ENCODE data around the gene CEP95.
A peak's percentile ranks its signal among the peaks of the same experiment; 100 is the strongest.
"Not testable (repeated sequence)": the region's sequence is repeated elsewhere in the genome, so short reads cannot be mapped to it uniquely, and the experiment has no call there.

The CEP95 gene

GRCh38 chr17:64495300-64495699 is 11.5 kb upstream of the CEP95 start:
- not testable (repeated sequence) for H3K27ac ChIP-seq; DNase-seq (ENCODE audit: low read depth, low spot score)

DNA sequence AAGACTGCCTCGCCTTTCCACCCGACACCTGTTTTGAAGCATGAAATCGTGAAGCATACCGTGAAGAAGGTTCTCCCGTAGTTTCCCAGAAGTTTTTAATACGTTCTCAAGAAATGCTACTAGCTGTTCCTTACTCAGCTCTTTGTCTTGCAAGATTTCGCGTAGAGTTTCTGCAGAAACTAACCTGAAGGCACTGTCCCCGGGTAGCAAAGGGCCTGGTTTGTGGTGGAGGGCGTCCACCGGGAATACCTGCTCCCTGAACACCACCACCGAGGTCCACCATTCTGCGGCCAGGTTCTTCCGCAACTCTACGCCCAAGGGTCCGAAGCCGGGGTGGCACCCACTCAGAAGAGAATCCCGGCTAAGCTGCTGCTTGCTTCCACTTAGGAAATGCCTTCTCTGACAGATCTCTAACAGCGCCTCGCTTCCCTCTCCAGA is 10.4 kb upstream of the CEP95 start:
- peak overlapping the region; percentile 97 for H3K27ac ChIP-seq
- no peak for DNase-seq (ENCODE audit: low read depth, low spot score)

DNA sequence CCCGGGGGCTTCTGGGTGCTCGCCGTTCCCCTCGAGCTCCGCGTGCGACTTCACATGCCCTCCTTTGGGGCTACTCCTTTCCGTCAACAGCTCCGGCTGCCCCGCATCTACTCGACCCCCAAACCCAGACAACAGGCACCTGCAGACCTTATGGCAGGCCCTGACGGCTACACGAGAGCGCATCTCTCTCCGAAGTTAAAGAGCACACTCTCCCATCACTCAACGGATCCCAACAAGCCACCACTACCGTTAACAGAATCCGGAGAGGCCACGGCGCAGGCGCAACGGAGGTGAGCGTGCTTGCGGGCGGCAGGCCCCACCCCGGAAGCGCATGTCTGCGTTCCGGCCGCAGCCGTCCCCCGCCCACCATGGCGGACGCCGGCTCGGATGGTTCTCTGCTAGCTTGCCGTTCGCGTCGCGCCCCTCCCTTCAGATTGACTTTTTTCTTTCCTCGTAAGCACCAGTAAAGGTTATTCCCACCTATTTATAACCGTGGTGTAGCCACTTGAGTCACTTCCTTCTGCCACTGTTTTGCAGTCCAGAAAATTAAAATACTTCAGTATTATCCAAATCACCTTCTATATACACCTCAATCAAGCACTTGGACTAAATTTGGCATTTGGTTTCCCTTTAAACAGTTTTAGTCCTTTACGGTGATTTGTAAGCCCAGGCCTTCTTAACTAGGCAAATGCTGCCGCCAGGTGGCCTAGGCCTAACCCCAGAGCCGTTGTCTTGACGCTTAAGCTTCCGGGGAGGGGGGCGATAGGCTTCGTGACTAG is 9.8 kb upstream of the CEP95 start, which contains the start of gene POLG2:
Gene POLG2, minus strand, starts transcription at position 269 of the 779 bp plus-strand sequence. Its CDS starts 86 bp downstream, at position 183.
- peak within 1 kb of the TSS; percentile 97 for H3K27ac ChIP-seq

GRCh38 chr17:64497565-64498035 is 9.2 kb upstream of the CEP95 start:
- DNase-seq (ENCODE audit: low read depth, low spot score): no peak
- H3K27ac ChIP-seq: peak overlapping the region; percentile 97

More for the DNA sequence above, 9.8 kb upstream of the CEP95 start, which contains the start of gene POLG2:
- peak; percentile 80 for DNase-seq (ENCODE audit: low read depth, low spot score)

- DNase-seq (ENCODE audit: low read depth, low spot score): no peak
- H3K27ac ChIP-seq: peak overlapping the region; percentile 97
These were observed 8.2 kb upstream of the CEP95 start for GRCh38 chr17:64498308-64499203.

DNA sequence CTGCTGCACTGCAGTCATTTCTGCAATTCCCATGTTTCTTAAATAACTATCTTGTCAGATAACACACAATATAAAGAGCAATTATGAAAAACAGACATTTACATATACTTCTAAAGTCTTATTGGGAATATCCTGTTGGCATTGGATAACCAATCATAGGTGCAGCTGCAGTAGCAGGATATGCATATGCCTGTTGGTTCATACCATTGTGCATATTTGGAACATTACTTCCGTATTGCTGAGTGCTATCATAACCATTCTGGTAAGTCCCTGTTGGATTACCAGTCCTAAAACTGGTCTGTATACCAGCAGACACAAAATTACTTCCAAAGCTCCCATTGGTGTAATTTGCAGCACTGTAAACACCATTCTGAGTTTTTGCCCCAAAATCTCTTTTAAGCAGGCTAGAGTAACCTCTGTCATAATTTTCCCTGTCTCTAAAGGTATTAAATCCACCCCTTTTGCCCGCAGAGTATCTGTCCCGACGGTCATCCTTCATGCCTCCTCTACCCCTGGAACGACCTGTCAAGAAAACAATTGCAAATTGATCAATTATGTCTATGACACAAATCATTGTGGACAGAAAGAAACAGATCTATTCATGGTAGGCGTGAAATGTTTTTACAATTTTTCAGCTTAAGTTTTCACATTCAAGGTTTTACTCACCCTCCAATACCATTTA is 6.8 kb upstream of the CEP95 start:
- H3K27ac ChIP-seq: peak overlapping the region; percentile 97
- no peak for DNase-seq (ENCODE audit: low read depth, low spot score)

DNA sequence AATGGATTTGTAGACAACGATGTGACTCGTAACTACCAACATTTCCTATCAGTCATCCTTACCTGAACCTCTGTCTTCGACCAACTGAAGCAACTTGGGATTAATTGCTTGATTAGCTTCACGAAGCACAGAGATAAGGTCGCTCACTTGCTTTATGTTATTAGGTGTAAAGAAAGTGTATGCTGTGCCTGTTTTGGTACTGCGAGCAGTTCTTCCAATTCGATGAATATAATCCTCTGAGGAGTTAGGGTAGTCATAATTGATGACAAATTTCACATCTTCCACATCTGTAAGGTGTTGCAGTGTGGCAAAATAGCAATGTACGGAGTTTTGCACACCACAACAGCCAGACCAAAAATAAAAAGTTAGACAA is 6.3 kb upstream of the CEP95 start:
- peak overlapping the region; percentile 97 for H3K27ac ChIP-seq
- no peak for DNase-seq (ENCODE audit: low read depth, low spot score)

- DNase-seq (ENCODE audit: low read depth, low spot score): no peak
- peak overlapping the region; percentile 97 for H3K27ac ChIP-seq
These were observed 5.7 kb upstream of the CEP95 start for GRCh38 chr17:64500862-64501765.

DNA sequence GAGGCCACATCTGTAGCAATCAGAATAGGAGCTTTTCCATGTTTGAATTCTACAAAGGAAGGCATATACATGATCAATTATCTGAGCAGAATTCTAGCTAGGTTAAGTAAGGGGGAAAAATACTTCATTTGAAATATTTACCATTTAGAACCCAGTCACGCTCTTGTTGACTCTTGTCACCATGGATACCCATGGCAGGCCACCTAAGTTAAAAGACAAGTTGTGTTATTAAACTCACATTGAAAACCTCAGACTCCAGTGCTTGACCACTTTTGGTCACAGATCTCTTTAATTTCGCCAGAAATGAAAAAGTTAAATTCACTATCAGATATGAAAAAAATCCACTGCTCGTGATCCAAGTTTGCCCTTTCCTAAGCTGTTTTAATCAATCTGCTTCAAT is 4.8 kb upstream of the CEP95 start:
- H3K27ac ChIP-seq: peak overlapping the region; percentile 97
- no peak for DNase-seq (ENCODE audit: low read depth, low spot score)

GRCh38 chr17:64502809-64503208 is 4.0 kb upstream of the CEP95 start:
- no peak for DNase-seq (ENCODE audit: low read depth, low spot score)
- H3K27ac ChIP-seq: peak overlapping the region; percentile 97

- no peak for DNase-seq (ENCODE audit: low read depth, low spot score)
- H3K27ac ChIP-seq: peak overlapping the region; percentile 97
These were observed 3.4 kb upstream of the CEP95 start for GRCh38 chr17:64503341-64503740.

DNA sequence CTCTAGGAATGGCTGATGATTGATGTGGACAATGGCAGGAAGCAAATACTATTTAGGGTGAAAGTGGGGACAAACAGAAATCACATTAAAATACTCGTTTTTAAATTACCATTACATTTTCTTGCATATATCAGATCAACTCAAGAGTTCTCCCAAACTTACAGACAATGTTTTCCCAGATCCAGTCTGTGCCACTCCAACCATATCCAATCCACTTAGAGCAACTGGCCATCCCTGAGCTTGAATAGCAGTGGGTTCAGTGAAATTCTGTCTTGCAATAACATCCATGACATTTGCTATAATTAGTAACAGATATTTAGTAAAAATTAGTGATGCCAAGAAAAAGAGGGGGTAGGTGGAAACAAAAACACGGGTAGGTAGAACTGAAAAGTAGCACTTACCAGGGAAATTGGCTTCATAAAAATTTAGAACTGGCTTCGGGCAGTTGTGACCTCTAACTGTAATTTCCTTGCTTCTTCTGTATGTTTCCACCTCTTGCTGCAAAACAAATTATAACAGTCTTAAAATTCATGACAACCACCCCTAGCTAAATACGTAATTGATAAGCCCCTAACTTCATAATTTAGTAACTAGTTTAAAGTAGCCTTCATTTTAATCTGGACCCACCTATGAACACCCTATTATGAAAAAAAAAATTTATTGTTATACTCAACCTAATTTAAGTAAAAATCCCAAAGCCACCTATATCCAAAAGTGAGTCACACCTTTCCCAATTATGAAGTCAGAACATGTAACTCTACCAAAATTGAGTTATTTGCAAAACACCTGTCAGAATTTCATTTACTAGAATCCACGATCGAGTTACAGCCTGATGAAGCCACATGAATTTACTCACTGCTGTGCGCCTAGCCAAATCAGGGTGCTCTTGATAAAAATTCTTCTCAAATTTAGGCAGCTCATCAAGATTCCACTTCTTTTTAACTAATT is 2.7 kb upstream of the CEP95 start:
- DNase-seq (ENCODE audit: low read depth, low spot score): no peak
- peak overlapping the region; percentile 97 for H3K27ac ChIP-seq

DNA sequence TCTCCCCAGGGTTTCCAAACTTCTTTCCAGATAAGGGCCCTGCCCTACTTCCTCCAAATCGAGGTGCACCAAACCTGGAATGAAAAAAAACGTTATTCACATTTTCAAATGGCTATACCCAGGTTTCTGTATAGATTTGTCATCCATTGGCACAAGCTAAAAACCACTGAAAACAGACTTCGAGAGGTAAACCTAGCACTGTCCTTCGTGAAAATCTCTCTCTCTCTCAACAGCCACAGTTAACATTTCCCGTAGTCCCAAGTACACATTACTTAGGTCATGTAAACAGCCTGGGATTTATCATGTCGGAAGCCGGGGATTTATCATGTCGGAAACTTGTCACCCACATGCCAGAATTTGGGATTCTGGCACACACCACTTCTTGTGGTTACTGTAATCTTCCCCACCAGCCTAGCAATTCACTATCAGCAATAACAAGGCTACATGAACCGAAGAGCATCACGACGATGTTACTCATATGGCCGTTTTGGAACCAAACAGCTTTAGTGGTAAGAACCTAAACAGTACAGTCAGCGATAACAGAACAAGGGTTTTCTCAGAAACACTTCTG is 1.9 kb upstream of the CEP95 start:
- peak overlapping the region; percentile 97 for H3K27ac ChIP-seq
- no peak for DNase-seq (ENCODE audit: low read depth, low spot score)

DNA sequence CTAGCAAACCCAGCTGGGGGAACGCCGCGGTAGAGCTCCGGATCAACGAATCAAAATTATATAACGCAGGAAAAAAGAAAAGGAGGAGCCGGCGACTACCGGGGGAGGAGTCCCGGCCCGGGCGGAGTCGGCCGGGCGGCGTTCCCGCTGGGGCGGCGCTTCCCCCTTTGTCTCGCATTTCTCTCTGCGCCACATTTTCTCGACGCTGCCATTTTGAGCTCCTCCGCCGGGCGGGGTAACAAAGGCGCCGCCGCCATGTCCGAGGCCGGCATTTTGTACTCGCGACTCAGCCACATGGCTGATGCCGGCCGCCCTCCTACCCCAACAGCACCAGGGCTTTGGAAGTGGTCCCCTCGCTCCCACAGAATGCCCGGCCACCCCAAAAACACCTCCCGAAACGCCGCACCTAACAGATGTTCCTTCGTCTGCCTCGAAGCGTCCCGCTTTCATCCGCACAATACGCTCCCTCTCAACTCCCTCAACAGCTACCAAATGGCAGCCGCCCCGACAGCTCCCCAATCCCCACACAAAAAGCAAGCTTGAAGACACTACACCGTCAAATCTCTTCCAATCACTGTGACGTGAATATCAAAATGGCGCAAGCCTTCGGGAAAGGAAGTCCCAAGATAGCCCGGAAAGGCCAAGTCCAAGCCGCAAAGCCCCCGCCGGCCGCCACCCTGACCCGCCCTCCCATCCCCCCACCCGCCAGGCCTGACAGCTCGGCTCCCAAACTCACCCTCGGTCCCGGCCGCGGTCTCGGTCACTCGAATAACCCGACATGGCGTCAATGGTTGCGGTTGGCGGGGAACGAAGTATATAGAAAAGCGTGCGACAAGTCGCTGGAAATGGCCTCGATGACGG is 1.2 kb upstream of the CEP95 start:
- no peak for DNase-seq (ENCODE audit: low read depth, low spot score)
- H3K27ac ChIP-seq: peak overlapping the region; percentile 97

GRCh38 chr17:64506201-64506575 is 589 bp upstream of the CEP95 start, which contains the start of gene DDX5:
Gene DDX5 (minus strand): TSS chr17:64506289. CDS start chr17:64506119, 170 bp downstream.
- DNase-seq (ENCODE audit: low read depth, low spot score): peak; percentile 98
- H3K27ac ChIP-seq: peak within 1 kb of the TSS; percentile 97

GRCh38 chr17:64507413-64507782 is 621 bp downstream of the CEP95 start:
- no peak for DNase-seq (ENCODE audit: low read depth, low spot score)

GRCh38 chr17:64508683-64509082 is 1.9 kb downstream of the CEP95 start:
- no peak overlapping the region for H3K27ac ChIP-seq
- DNase-seq (ENCODE audit: low read depth, low spot score): no peak

More at GRCh38 chr17:64507413-64507782, 621 bp downstream of the CEP95 start:
- H3K27ac ChIP-seq: peak overlapping the region; percentile 97

Data from epithelial cell of prostate (primary cell).